Panc1 (cell line): ENCODE measurements around the gene MEIS3. TPM values are rescaled to one million over a fixed set of nuclear protein-coding genes. Genes with fewer than 3 reads are reported as not detected.
A peak's percentile ranks its signal among the peaks of the same experiment; 100 is the strongest.
"Not testable (repeated sequence)": the region's sequence is repeated elsewhere in the genome, so short reads cannot be mapped to it uniquely, and the experiment has no call there.

Experiments
- ATAC-seq: fragments of 200-7000 bp; cut with Tn5 transposase; 2 replicates; pipeline ENCODE4 v1.9.1; 2020; ENCODE audit warnings: mild to moderate bottlenecking, moderate library complexity
- BruUV-seq: library from RNA; stranded (reverse); fragments of 400-500 nt; replicated peaks from 2 replicates; lab custom pipeline; 2021; lab: Mats Ljungman, UMichigan
- CTCF ChIA-PET: fragments of 300-600 bp; sonication (Branson Sonifier 250); formaldehyde crosslinking; loops from one replicate; lab custom pipeline; 2022; ENCODE audit warnings: antibody characterized with exemption; lab: Charles Lee
- POLR2A ChIA-PET: fragments of 300-600 bp; sonication (Branson Sonifier 250); formaldehyde crosslinking; loops from one replicate; lab custom pipeline; 2022; ENCODE audit warnings: antibody characterized with exemption; lab: Charles Lee
- DNase-seq: peaks from one replicate; pipeline ENCODE4 v3.0.0-alpha.2; 2010; ENCODE audit warnings: low read depth, low spot score
- H3K27ac ChIP-seq: 2 replicates; pipeline ENCODE4 v1.5.1; 2011; ENCODE audit warnings: mild to moderate bottlenecking, low read length, inconsistent platforms
- H3K27me3 ChIP-seq: fragments of 200-500 bp; sonication (Bioruptor generic); 2 replicates; pipeline ENCODE4 v1.6.0; 2014; ENCODE audit warnings: low read length, inconsistent platforms; ENCODE audit not compliant: control insufficient read depth, insufficient read depth
- H3K36me3 ChIP-seq: fragments of 200-500 bp; sonication (Bioruptor generic); 2 replicates; pipeline ENCODE4 v1.5.1; 2014; ENCODE audit warnings: inconsistent platforms, mild to moderate bottlenecking, low read length, moderate library complexity; ENCODE audit not compliant: control insufficient read depth, insufficient read depth
- H3K4me1 ChIP-seq: 2 replicates; pipeline ENCODE4 v1.5.1; 2011; ENCODE audit warnings: inconsistent platforms, mild to moderate bottlenecking, low read length, moderate library complexity; ENCODE audit not compliant: control insufficient read depth, insufficient read depth
- H3K4me3 ChIP-seq, 2 experiments: 2 replicates each; pipeline ENCODE4 v1.5.1; 2011 to 2012; ENCODE audit warnings: low read depth in 2 of 2, low read length in 2 of 2, mild to moderate bottlenecking in 2 of 2, inconsistent platforms in 1 of 2, moderate library complexity in 1 of 2
- H3K9me3 ChIP-seq: fragments of 200-500 bp; sonication (Bioruptor generic); 2 replicates; pipeline ENCODE4 v1.5.1; 2014; ENCODE audit warnings: low read depth, mild to moderate bottlenecking, inconsistent platforms, low read length, moderate library complexity; ENCODE audit not compliant: control insufficient read depth, insufficient read depth
- POLR2AphosphoS5 ChIP-seq: IDR thresholded peaks from 2 replicates; pipeline ENCODE4 v1.6.1; 2012; ENCODE audit warnings: mild to moderate bottlenecking, low read depth, low read length, moderate library complexity
- REST ChIP-seq, 2 experiments: IDR thresholded peaks; 2 replicates each; pipeline ENCODE4 v1.6.1; 2011 to 2012; ENCODE audit warnings: low read depth in 2 of 2, control low read depth in 1 of 2, low read length in 1 of 2, mild to moderate bottlenecking in 1 of 2, moderate library complexity in 1 of 2; ENCODE audit not compliant: insufficient read depth in 1 of 2
- SIN3A ChIP-seq: IDR thresholded peaks from 2 replicates; pipeline ENCODE4 v1.6.1; 2012; ENCODE audit warnings: low read depth, mild to moderate bottlenecking, low read length, moderate library complexity, borderline replicate concordance; ENCODE audit not compliant: insufficient read depth
- TCF7L2 ChIP-seq: IDR thresholded peaks from 2 replicates; pipeline ENCODE4 v1.6.1; 2011; ENCODE audit warnings: mild to moderate bottlenecking, low read depth, low read length, inconsistent platforms
- in situ Hi-C: cut with HindIII; loops from 2 replicates; pipeline ENCODE4 v1.10.0; 2016; ENCODE audit warnings: low sequenced_read_pairs, low pct_unique_long_range_greater_than_20kb
- intact Hi-C: fragments of 100-400 bp; cut with micrococcal nuclease; formaldehyde crosslinking; loops from one replicate; pipeline ENCODE4 v1.10.0; 2022; ENCODE audit not compliant: unreplicated experiment
- total RNA-seq: library from RNA; stranded (reverse); gene quantifications from one replicate; pipeline ENCODE4 v1.2.1, GENCODE V29; 2021; ENCODE audit not compliant: unreplicated experiment
- TF ChIP-seq, protein P1 (sequence below): fragments of 450-650 bp; IDR thresholded peaks from 2 replicates; pipeline ENCODE4 v1.5.1; 2017; ENCODE audit warnings: mild to moderate bottlenecking

The MEIS3 gene
- total RNA-seq, 1 experiment from 2014 or later: 11.3 TPM

DNA sequence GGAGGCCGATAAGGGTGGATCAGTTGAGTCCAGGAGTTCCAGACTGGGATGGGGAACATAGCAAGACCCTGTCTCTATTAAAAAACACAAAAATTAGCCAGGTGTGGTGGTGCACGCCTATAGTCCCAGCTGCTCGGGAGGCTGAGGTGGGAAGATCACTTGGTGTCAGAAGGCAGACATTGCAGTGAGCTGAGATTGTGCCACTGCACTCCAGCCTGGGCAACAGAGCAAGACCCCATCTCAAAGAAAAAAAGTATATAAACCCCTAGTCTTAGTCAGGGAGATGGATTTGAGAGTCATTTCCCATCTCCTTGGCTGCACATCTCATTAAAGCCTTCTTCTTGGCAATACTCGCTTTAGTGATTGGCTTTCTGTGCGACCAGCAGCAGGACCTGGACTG lies 35.4 kb downstream of the MEIS3 start:
- CTCF ChIA-PET, DNase-seq, H3K4me1 ChIP-seq, H3K36me3 ChIP-seq, H3K27me3 ChIP-seq, in situ Hi-C loops, POLR2A ChIA-PET, BruUV-seq, intact Hi-C loops, H3K4me3 ChIP-seq, H3K9me3 ChIP-seq, ATAC-seq, H3K27ac ChIP-seq: not testable (repeated sequence)
- peak; percentile 42 for TF ChIP-seq POLR2AphosphoS5

DNA sequence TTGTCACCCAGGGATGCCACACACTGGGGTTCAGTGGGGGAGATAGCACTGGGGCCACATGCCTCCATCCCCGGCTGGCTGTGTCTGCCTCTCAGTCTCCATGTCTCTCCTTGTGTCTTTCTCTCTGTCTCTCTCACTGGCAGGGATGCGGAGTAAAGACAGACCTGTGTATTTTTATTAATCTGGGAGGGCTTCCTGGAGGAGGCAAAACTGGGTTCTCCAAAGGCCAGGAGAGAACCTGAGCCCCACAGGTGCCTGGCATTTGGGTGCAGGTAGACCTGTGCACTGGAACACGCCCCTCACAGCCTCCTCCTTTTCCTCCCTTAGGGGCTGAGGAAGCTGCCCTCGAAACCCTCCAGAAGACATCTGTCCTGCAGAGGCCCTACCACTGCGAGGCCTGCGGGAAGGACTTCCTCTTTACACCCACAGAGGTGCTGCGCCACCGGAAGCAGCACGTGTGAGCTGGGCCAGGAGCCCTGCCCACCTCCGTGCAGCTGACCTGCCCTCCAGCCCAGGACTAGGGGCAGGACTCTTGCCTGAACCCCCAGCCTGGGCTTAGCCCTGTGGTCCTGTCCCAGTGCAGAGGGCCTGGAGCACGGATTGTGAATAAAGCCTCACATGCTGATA lies 37.6 kb downstream of the MEIS3 start:
- no peak for TF ChIP-seq REST (IDR thresholded peaks at IDR 0.05; ENCODE audit: insufficient read depth in 1 of 2, low read depth in 2 of 2, low read length in 1 of 2)
- TF ChIP-seq TCF7L2: no peak
- TF ChIP-seq SIN3A: no peak
- no peak for TF ChIP-seq POLR2AphosphoS5
- TF ChIP-seq, protein P1, sequence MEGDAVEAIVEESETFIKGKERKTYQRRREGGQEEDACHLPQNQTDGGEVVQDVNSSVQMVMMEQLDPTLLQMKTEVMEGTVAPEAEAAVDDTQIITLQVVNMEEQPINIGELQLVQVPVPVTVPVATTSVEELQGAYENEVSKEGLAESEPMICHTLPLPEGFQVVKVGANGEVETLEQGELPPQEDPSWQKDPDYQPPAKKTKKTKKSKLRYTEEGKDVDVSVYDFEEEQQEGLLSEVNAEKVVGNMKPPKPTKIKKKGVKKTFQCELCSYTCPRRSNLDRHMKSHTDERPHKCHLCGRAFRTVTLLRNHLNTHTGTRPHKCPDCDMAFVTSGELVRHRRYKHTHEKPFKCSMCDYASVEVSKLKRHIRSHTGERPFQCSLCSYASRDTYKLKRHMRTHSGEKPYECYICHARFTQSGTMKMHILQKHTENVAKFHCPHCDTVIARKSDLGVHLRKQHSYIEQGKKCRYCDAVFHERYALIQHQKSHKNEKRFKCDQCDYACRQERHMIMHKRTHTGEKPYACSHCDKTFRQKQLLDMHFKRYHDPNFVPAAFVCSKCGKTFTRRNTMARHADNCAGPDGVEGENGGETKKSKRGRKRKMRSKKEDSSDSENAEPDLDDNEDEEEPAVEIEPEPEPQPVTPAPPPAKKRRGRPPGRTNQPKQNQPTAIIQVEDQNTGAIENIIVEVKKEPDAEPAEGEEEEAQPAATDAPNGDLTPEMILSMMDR: no peak
- DNase-seq: no peak
- Histone ChIP-seq H3K9me3 (no peaks in the 10 kb centered on the region), H3K4me1 (no peaks in the 10 kb centered on the region), H3K4me3 (no peak overlapping the region), H3K27ac (no peak overlapping the region), H3K27me3 (no peaks in the 10 kb centered on the region), H3K36me3 (no peaks in the 10 kb centered on the region; the same call in 1 of the 2 replicates)
- POLR2A ChIA-PET: no interaction called here
- BruUV-seq: no TSS peak
- in situ Hi-C loops (no loop called here), intact Hi-C loops (no loop called here)
- ATAC-seq: no peak
- CTCF ChIA-PET: no interaction called here

DNA sequence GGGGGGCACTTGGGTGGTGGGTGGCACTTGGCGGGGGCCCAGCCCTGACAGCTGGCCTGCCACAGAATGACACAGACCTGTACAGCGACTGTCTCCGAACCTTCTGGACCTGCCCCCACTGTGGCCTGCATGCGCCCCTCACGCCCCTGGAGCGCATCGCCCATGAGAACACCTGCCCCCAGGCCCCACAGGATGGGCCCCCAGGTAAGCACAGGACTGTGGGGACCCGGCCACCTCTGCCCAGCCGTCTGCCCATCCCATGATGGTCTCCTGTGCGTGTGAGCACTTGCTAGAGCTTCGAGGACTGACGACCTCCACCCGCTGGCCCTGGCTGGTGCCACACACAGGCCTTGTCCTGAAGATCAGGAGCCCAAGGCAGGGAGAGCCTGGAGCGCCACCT lies 38.2 kb downstream of the MEIS3 start:
- intact Hi-C loops (no loop called here), in situ Hi-C loops (no loop called here)
- Histone ChIP-seq H3K4me3 (no peak overlapping the region), H3K4me1 (no peaks in the 10 kb centered on the region), H3K36me3 (no peaks in the 10 kb centered on the region; the same call in 1 of the 2 replicates), H3K9me3 (no peaks in the 10 kb centered on the region), H3K27ac (no peak overlapping the region), H3K27me3 (no peaks in the 10 kb centered on the region)
- ATAC-seq: peak; percentile 49; the same call in 1 of the 2 replicates
- CTCF ChIA-PET: no interaction called here
- POLR2A ChIA-PET: no interaction called here
- BruUV-seq: no TSS peak
- TF ChIP-seq REST (IDR thresholded peaks at IDR 0.05; ENCODE audit: insufficient read depth in 1 of 2, low read depth in 2 of 2, low read length in 1 of 2): no peak
- TF ChIP-seq SIN3A: no peak
- TF ChIP-seq, protein P1: no peak
- TF ChIP-seq TCF7L2: no peak
- no peak for TF ChIP-seq POLR2AphosphoS5
- DNase-seq: no peak
